ENCODE data around the gene PEPD. TPM values are rescaled to one million over a fixed set of nuclear protein-coding genes. Genes with fewer than 3 reads are reported as not detected.

PEPD gene
- total RNA-seq, 1 experiment from 2014 or later: 40.5 TPM

GRCh38 chr19:33471111-33471996, 50.2 kb downstream of the PEPD start:
- BruUV-seq (replicated peaks): no TSS peak
- CTCF ChIA-PET: no interaction called here
- no peaks in the 10 kb centered on the region for H3K9me3 ChIP-seq (ENCODE audit: control insufficient read depth in 1 of 2, insufficient read depth in 1 of 2, low read depth in 1 of 2, low read length in 2 of 2)

More at GRCh38 chr19:33471111-33471996, 50.2 kb downstream of the PEPD start:
- Histone ChIP-seq H4K20me1 (ENCODE audit: insufficient read depth) (no peaks in the 10 kb centered on the region), H3K9ac (ENCODE audit: low read length) (no peak overlapping the region), H2AFZ (ENCODE audit: low read depth, low read length, poor library complexity, severe bottlenecking) (no peak overlapping the region), H3K9me2 (ENCODE audit: insufficient read depth) (no peaks in the 10 kb centered on the region), H3K4me1 (ENCODE audit: control insufficient read depth in 1 of 2, insufficient read depth in 2 of 2, low read length in 2 of 2) (peaks cover 0 to 6% of the 10 kb centered on the region in 2 experiments; a peak in 1 of 4 replicates), H3K79me2 (ENCODE audit: insufficient read depth, low read length) (no peaks in the 10 kb centered on the region), H3K27me3 (ENCODE audit: insufficient read depth, low read length) (no peaks in the 10 kb centered on the region), H3K27ac (ENCODE audit: low read depth, low read length) (no peak overlapping the region), H3K4me3 (replicated peaks in 1 of 2; ENCODE audit: low read depth in 1 of 2, low read length in 2 of 2) (no peak overlapping the region), H3K4me2 (ENCODE audit: low read length) (no peak overlapping the region), H3K36me3 (ENCODE audit: control insufficient read depth in 1 of 2, insufficient read depth in 2 of 2, low read length in 2 of 2) (no peaks in the 10 kb centered on the region)
- intact Hi-C loops (cut with micrococcal nuclease): no loop called here
- POLR2A ChIA-PET: no interaction called here
- TF ChIP-seq CTCF (IDR thresholded peaks at IDR 0.05 in 2 of 3, conservative IDR thresholded peaks at IDR 0.05 in 1 of 3; ENCODE audit: borderline replicate concordance in 1 of 3, insufficient read depth in 1 of 3, low read depth in 2 of 3, low read length in 2 of 3): no peak
- TF ChIP-seq JUND (IDR thresholded peaks at IDR 0.05): no peak
- TF ChIP-seq ELF1 (IDR thresholded peaks at IDR 0.05; ENCODE audit: borderline replicate concordance, low read depth): no peak
- no peak for TF ChIP-seq ZNF274 (IDR thresholded peaks at IDR 0.05; ENCODE audit: low read depth, low read length)
- TF ChIP-seq CBX3 (IDR thresholded peaks at IDR 0.05; ENCODE audit: low read depth): no peak
- TF ChIP-seq RAD21 (IDR thresholded peaks at IDR 0.05; ENCODE audit: low read depth): no peak
- TF ChIP-seq ZBTB33 (IDR thresholded peaks at IDR 0.05; ENCODE audit: extremely low read depth, insufficient replicate concordance, low read length): no peak
- TF ChIP-seq EZH2 (IDR thresholded peaks at IDR 0.05): no peak
- TF ChIP-seq SIN3A (IDR thresholded peaks at IDR 0.05; ENCODE audit: low read depth): no peak
- TF ChIP-seq SP1 (IDR thresholded peaks at IDR 0.05; ENCODE audit: low read depth): no peak
- no peak for TF ChIP-seq MAX (IDR thresholded peaks at IDR 0.05)
- no peak for TF ChIP-seq YY1 (IDR thresholded peaks at IDR 0.05; ENCODE audit: extremely low read depth, insufficient replicate concordance, low read depth, low read length)
- TF ChIP-seq EZH2phosphoT487 (IDR thresholded peaks at IDR 0.05; ENCODE audit: borderline replicate concordance): no peak
- ATAC-seq (no peak), DNase-seq (ENCODE audit: low read depth, low spot score) (no peak)
- RAD21 ChIA-PET (ENCODE audit: low non-redundant PET in 1 of 2, low total read pairs in 2 of 2, uncharacterized antibody in 2 of 2, unreplicated experiment in 2 of 2): no interaction called here

All from HCT116 (cell line).